GM12892 (cell line): Measurements from ENCODE around the gene APLF.

ENCODE experiments used
- DNase-seq: peaks from one replicate; pipeline ENCODE4 v3.0.0; 2011; ENCODE audit not compliant: insufficient read length
- FAIRE-seq: peaks from 2 replicates; lab custom pipeline; 2011; peaks lifted over from hg19 to GRCh38; lab: Jason Lieb, UNC
- POLR2A ChIP-seq: IDR thresholded peaks from 2 replicates; pipeline ENCODE4 v1.6.1; 2011; ENCODE audit warnings: low read depth, low read length, control low read depth
- POLR2AphosphoS5 ChIP-seq: IDR thresholded peaks from 2 replicates; pipeline ENCODE4 v1.6.1; 2011; ENCODE audit warnings: low read depth, low read length, control low read depth
- TAF1 ChIP-seq: IDR thresholded peaks from 2 replicates; pipeline ENCODE4 v1.6.1; 2011; ENCODE audit warnings: low read depth, mild to moderate bottlenecking, control low read depth, low read length, borderline replicate concordance

The APLF gene

GRCh38 chr2:68466361-68466777, 1.0 kb upstream of the APLF start:
- FAIRE-seq = no peak
- no peak for DNase-seq
- TF ChIP-seq POLR2A (no peak), TAF1 (no peak), POLR2AphosphoS5 (no peak)

GRCh38 chr2:68466778-68467076, 658 bp upstream of the APLF start:
- FAIRE-seq (no peak), DNase-seq (no peak)
- TF ChIP-seq TAF1 = no peak
- no peak for TF ChIP-seq POLR2A
- TF ChIP-seq POLR2AphosphoS5 = no peak

- TF ChIP-seq TAF1 (no peak), POLR2A (no peak), POLR2AphosphoS5 (no peak)
- FAIRE-seq = peak; percentile 65
- no peak for DNase-seq
Measured at GRCh38 chr2:68468801-68469200, 1.4 kb downstream of the APLF start.

- DNase-seq = no peak
- TF ChIP-seq POLR2A = no peak
- no peak for TF ChIP-seq POLR2AphosphoS5
- TF ChIP-seq TAF1 = no peak
- no peak for FAIRE-seq
Measured at GRCh38 chr2:68469935-68470334, 2.5 kb downstream of the APLF start.

GRCh38 chr2:68471385-68471784, 4.0 kb downstream of the APLF start:
- TF ChIP-seq POLR2A (no peak), TAF1 (no peak), POLR2AphosphoS5 (no peak)

GRCh38 chr2:68472796-68473414, 5.5 kb downstream of the APLF start:
- TF ChIP-seq TAF1 (no peak), POLR2A (no peak), POLR2AphosphoS5 (no peak)
- no peak for FAIRE-seq
- DNase-seq = no peak

More at GRCh38 chr2:68471385-68471784, 4.0 kb downstream of the APLF start:
- FAIRE-seq (no peak), DNase-seq (no peak)

- FAIRE-seq (no peak), DNase-seq (no peak)
- TF ChIP-seq POLR2AphosphoS5 (no peak), POLR2A (no peak), TAF1 (no peak)
Measured at GRCh38 chr2:68475110-68475509, 7.7 kb downstream of the APLF start.

GRCh38 chr2:68475576-68475975, 8.2 kb downstream of the APLF start:
- FAIRE-seq (no peak), DNase-seq (no peak)
- TF ChIP-seq TAF1 (no peak), POLR2AphosphoS5 (no peak), POLR2A (no peak)

GRCh38 chr2:68476454-68476853, 9.1 kb downstream of the APLF start:
- DNase-seq = no peak
- TF ChIP-seq TAF1 = no peak
- TF ChIP-seq POLR2A = no peak
- no peak for TF ChIP-seq POLR2AphosphoS5
- FAIRE-seq = no peak

- TF ChIP-seq POLR2A = no peak
- TF ChIP-seq POLR2AphosphoS5 = no peak
- TF ChIP-seq TAF1 = no peak
- no peak for DNase-seq
- no peak for FAIRE-seq
Measured at GRCh38 chr2:68478688-68479087, 11.3 kb downstream of the APLF start.

- DNase-seq (no peak), FAIRE-seq (no peak)
- no peak for TF ChIP-seq TAF1
- TF ChIP-seq POLR2AphosphoS5 = no peak
- no peak for TF ChIP-seq POLR2A
Measured at GRCh38 chr2:68482296-68482820, 15.0 kb downstream of the APLF start.

- TF ChIP-seq POLR2A (no peak), TAF1 (no peak), POLR2AphosphoS5 (no peak)
- DNase-seq = no peak
- no peak for FAIRE-seq
Measured at GRCh38 chr2:68483011-68483410, 15.6 kb downstream of the APLF start.
